ENCODE measurements around the gene MAB21L2. TPM values are rescaled to one million over a fixed set of nuclear protein-coding genes. Genes with fewer than 3 reads are reported as not detected.

MAB21L2 gene
- total and polyA plus RNA-seq, 10 donors, result not detected

DNA sequence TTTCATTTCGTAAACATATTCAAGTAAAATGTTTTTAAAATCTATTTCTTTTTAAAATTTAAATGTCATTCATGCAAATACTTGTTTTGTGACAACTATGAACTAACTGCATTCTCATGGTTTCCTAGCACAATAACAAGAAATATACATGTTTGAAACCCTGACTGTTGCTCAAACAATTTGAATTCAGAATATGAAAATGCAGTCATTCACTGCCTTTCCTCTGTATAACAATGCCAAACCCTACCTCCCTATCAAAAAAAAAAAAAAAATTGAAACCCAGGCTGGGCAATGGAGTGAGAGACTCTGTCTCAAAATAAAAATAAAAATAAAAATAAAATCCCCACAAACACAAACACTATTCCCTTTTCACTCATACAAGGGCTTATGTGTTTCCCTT lies 42.1 kb downstream of the MAB21L2 start:
- Histone ChIP-seq H3K27ac (no peak overlapping the region), H3K27me3 (replicated peaks in 1 of 7) (no peaks in the 10 kb centered on the region), H3K36me3 (no peaks in the 10 kb centered on the region), H3K4me1 (no peaks in the 10 kb centered on the region), H3K4me3 (no peak overlapping the region), H3K9me3 (peaks cover 0 to 9% (median 0%) of the 10 kb centered on the region in 8 donors)
- DNase-seq, result no peak
- TF ChIP-seq POLR2A (IDR thresholded peaks at IDR 0.05), result no peak
- no peak for TF ChIP-seq POLR2AphosphoS5 (IDR thresholded peaks at IDR 0.05)
- no peak for TF ChIP-seq CTCF (IDR thresholded peaks at IDR 0.05 in 8 of 11, conservative IDR thresholded peaks at IDR 0.05 in 3 of 11)
- 91 to 98% (median 95%) methylated on average over 1 of the region's 1 CpG for WGBS, 5 donors
- intact Hi-C loops (cut with DNase I; ENCODE audit: low total_unique reads), result no loop called here

DNA sequence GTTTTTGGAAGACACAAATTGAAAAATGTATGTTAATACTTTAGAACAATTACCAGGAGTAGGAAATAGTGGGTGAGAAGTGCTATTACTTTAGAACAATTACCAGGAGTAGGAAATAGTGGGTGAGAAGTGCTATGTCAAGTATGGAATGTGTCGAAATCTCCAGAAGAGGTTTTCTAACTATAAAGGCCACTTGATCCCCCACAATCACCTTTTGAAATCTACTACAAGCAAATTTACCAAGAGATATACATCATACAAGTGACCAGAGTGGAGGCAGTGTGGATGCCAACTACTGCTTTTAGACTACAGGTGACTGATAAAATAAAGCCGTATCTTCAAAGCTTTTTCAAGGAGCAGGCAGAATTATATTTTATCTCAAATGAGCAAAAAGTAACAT lies 43.1 kb downstream of the MAB21L2 start:
- H3K27me3 ChIP-seq (replicated peaks in 1 of 7), result no peaks in the 10 kb centered on the region
- no peak overlapping the region for H3K4me3 ChIP-seq
- H3K27ac ChIP-seq, result no peak overlapping the region
- H3K4me1 ChIP-seq, result no peaks in the 10 kb centered on the region
- DNase-seq, result no peak
- TF ChIP-seq POLR2A (IDR thresholded peaks at IDR 0.05) (no peak), CTCF (IDR thresholded peaks at IDR 0.05 in 8 of 11, conservative IDR thresholded peaks at IDR 0.05 in 3 of 11) (no peak), POLR2AphosphoS5 (IDR thresholded peaks at IDR 0.05) (no peak)
- peaks cover 0 to 4% (median 0%) of the 10 kb centered on the region in 6 donors for H3K36me3 ChIP-seq
- intact Hi-C loops (cut with DNase I; ENCODE audit: low total_unique reads), result no loop called here
- 86 to 94% (median 88%) methylated on average over 2 of the region's 2 CpGs for WGBS, 5 donors
- H3K9me3 ChIP-seq, result peaks cover 0 to 9% (median 0%) of the 10 kb centered on the region in 8 donors

- intact Hi-C loops (cut with DNase I; ENCODE audit: low total_unique reads), result no loop called here
- WGBS, 5 donors, result 92 to 99% (median 95%) methylated on average over 2 of the region's 2 CpGs
- no peaks in the 10 kb centered on the region for H3K27me3 ChIP-seq (replicated peaks in 1 of 7)
- H3K9me3 ChIP-seq, result peaks cover 0 to 9% (median 7%) of the 10 kb centered on the region in 8 donors
- no peaks in the 10 kb centered on the region for H3K4me1 ChIP-seq
- peaks cover 0 to 11% (median 0%) of the 10 kb centered on the region in 6 donors for H3K36me3 ChIP-seq
- no peak overlapping the region for H3K4me3 ChIP-seq
- no peak for DNase-seq
- TF ChIP-seq POLR2A (IDR thresholded peaks at IDR 0.05), result no peak
- TF ChIP-seq CTCF (IDR thresholded peaks at IDR 0.05 in 8 of 11, conservative IDR thresholded peaks at IDR 0.05 in 3 of 11), result no peak
- TF ChIP-seq POLR2AphosphoS5 (IDR thresholded peaks at IDR 0.05), result no peak
- H3K27ac ChIP-seq, result no peak overlapping the region
Measured at GRCh38 chr4:150628073-150628472, 46.1 kb downstream of the MAB21L2 start.

- intact Hi-C loops (cut with DNase I; ENCODE audit: low total_unique reads), result no loop called here
- no peak for DNase-seq
Measured at GRCh38 chr4:150632639-150633038, 50.7 kb downstream of the MAB21L2 start.

More at GRCh38 chr4:150632639-150633038, 50.7 kb downstream of the MAB21L2 start:
- no peak overlapping the region for H3K27ac ChIP-seq
- no peaks in the 10 kb centered on the region for H3K4me1 ChIP-seq
- no peaks in the 10 kb centered on the region for H3K27me3 ChIP-seq (replicated peaks in 1 of 7)
- H3K9me3 ChIP-seq, result peaks cover 0 to 34% (median 22%) of the 10 kb centered on the region in 8 donors
- H3K4me3 ChIP-seq, result no peak overlapping the region
- no peak for TF ChIP-seq POLR2A (IDR thresholded peaks at IDR 0.05)
- H3K36me3 ChIP-seq, result peaks cover 0 to 33% (median 0%) of the 10 kb centered on the region in 6 donors

All from spleen (tissue), 11 donors.